AG09319 (cell line): ENCODE data around the gene COX14.

Experiments used
- DNase-seq: peaks from one replicate; pipeline ENCODE4 v3.0.0-alpha.2; 2010; ENCODE audit warnings: low read depth; ENCODE audit errors: extremely low read depth
- CTCF ChIP-seq: IDR thresholded peaks from 2 replicates; pipeline ENCODE4 v1.5.1; 2011; ENCODE audit warnings: low read depth, mild to moderate bottlenecking, inconsistent platforms, low read length, moderate library complexity

The COX14 gene

DNA sequence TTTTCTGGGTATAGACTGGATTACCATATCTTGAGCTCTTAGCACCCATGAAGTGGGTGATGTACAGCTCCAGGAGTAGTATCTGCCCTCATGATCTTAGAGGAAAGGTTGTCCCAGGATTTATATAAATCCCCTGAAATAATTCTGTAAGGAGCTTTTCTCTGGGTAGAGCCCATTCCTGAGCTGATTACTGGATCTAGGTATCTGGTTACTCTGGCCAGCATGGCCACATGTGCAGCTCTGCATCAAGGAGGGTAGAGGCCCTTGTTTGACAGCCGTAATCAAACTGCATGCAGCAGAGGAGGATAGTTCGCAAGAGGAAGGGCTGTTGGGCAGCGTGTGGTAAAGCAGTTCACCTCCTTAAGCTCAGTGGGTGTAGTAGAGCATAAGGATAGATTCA is 8.5 kb downstream of the COX14 start:
- no peak for TF ChIP-seq CTCF

DNA sequence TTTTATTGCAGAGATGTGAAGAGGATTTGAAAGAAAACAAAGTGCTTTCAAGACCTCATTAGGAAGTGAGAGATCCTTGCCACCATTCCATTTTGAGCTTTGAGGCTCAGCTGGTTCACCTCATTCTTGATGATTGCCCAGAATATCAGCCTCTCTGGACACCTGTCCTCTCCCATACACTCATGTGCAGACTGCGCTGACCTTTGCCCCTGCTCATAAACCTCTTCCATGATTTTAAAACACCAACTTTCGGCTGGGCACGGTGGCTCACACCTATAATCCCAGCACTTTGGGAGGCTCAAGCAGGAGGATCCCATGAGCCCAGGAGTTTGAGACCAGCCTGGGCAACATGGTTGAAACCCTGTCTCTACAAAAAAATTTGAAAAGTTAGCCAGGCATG is 8.9 kb downstream of the COX14 start:
- no peak for DNase-seq
- no peak for TF ChIP-seq CTCF

More for the DNA sequence above, 8.5 kb downstream of the COX14 start:
- DNase-seq, result no peak

GRCh38 chr12:50121641-50122040 is 9.6 kb downstream of the COX14 start:
- TF ChIP-seq CTCF, result no peak

DNA sequence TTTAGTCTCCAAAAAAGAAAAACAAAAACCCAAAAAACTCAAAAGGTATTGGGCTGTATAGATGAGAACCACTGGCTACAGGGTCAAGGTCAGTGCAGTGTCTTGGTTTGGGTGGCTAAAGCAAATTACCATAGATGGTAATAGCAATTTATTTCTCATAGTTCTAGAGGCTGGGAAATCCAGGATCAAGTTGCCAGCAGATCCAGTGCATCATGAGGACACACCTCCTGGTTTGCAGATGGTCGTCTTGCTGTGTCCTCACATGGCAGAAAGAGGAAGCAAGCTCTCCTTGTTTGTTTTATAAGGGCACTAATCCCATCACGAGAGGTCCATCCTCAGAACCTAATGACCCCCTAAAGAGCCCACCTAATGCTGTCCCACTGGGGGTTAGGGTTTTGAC is 11.2 kb downstream of the COX14 start:
- no peak for TF ChIP-seq CTCF
- DNase-seq, result no peak

More at GRCh38 chr12:50121641-50122040, 9.6 kb downstream of the COX14 start:
- no peak for DNase-seq

GRCh38 chr12:50127546-50127945 is 15.5 kb downstream of the COX14 start:
- TF ChIP-seq CTCF, result no peak
- no peak for DNase-seq

- DNase-seq, result no peak
- no peak for TF ChIP-seq CTCF
Measured at GRCh38 chr12:50129290-50129689, 17.3 kb downstream of the COX14 start.

GRCh38 chr12:50132505-50133135 is 20.6 kb downstream of the COX14 start:
- peak; percentile 42 for TF ChIP-seq CTCF
- peak; percentile 19 for DNase-seq
